ENCODE results near the gene KIF26B. TPM values are rescaled to one million over a fixed set of nuclear protein-coding genes. Genes with fewer than 3 reads are reported as not detected.

KIF26B gene
- total RNA-seq, 6 experiments from 2014 or later: 0.31 to 0.55 (median 0.35) TPM

- TF ChIP-seq POLR2A (IDR thresholded peaks at IDR 0.05) (no peak), CTCF (IDR thresholded peaks at IDR 0.05) (no peak)
- Histone ChIP-seq H3K4me1 (peaks cover 0 to 34% (median 11%) of the 10 kb centered on the region in 4 donors), H3K27ac (no peak overlapping the region), H3K4me3 (peak overlapping the region; percentile 48 to 58 (median 55)), H3K27me3 (no peaks in the 10 kb centered on the region), H3K36me3 (no peaks in the 10 kb centered on the region), H3K9me3 (no peaks in the 10 kb centered on the region)
- no peak for DNase-seq
- ATAC-seq: no peak
- intact Hi-C loops (cut with DNase I): loop anchor here (10.0 kb wide), 2 partner anchors 839 to 849 kb away; no protein-coding TSS in a partner anchor
- WGBS (ENCODE audit: insufficient coverage, low coverage, low lambda C conversion rate, missing lambda C conversion rate): 1% methylated on average over 32 of the region's 57 CpGs
These were observed 671 bp downstream of the KIF26B start for GRCh38 chr1:245155272-245156040.

- H3K27ac ChIP-seq: no peak overlapping the region
- intact Hi-C loops (cut with DNase I): loop anchor here (10.0 kb wide), 2 partner anchors 839 to 849 kb away; no protein-coding TSS in a partner anchor
- H3K27me3 ChIP-seq: no peaks in the 10 kb centered on the region
These were observed 1.4 kb downstream of the KIF26B start for GRCh38 chr1:245156041-245156735.

GRCh38 chr1:245156736-245157505, 2.1 kb downstream of the KIF26B start:
- Histone ChIP-seq H3K4me1 (peaks cover 0 to 34% (median 11%) of the 10 kb centered on the region in 4 donors), H3K27me3 (no peaks in the 10 kb centered on the region), H3K9me3 (no peaks in the 10 kb centered on the region), H3K4me3 (peak overlapping the region; percentile 48 to 58 (median 55)), H3K27ac (no peak overlapping the region), H3K36me3 (no peaks in the 10 kb centered on the region)
- DNase-seq: no peak
- ATAC-seq: no peak
- 4% methylated on average over 17 of the region's 44 CpGs for WGBS (ENCODE audit: insufficient coverage, low coverage, low lambda C conversion rate, missing lambda C conversion rate)
- intact Hi-C loops (cut with DNase I): loop anchor here (10.0 kb wide), 2 partner anchors 838 to 848 kb away; no protein-coding TSS in a partner anchor
- no peak for TF ChIP-seq CTCF (IDR thresholded peaks at IDR 0.05)

More at GRCh38 chr1:245156041-245156735, 1.4 kb downstream of the KIF26B start:
- Histone ChIP-seq H3K4me3 (peak overlapping the region; percentile 48 to 58 (median 55)), H3K36me3 (no peaks in the 10 kb centered on the region), H3K9me3 (no peaks in the 10 kb centered on the region), H3K4me1 (peaks cover 0 to 34% (median 11%) of the 10 kb centered on the region in 4 donors)
- WGBS (ENCODE audit: insufficient coverage, low coverage, low lambda C conversion rate, missing lambda C conversion rate): 0% methylated on average over 7 of the region's 74 CpGs
- TF ChIP-seq CTCF (IDR thresholded peaks at IDR 0.05) (peak; percentile 75 to 84 (median 79)), POLR2A (IDR thresholded peaks at IDR 0.05) (no peak)
- ATAC-seq (peak; percentile 93 to 97 (median 94)), DNase-seq (peak; percentile 86 to 91 (median 90))

GRCh38 chr1:245158913-245159312, 4.1 kb downstream of the KIF26B start:
- H3K27me3 ChIP-seq: no peaks in the 10 kb centered on the region
- H3K9me3 ChIP-seq: no peaks in the 10 kb centered on the region
- TF ChIP-seq CTCF (IDR thresholded peaks at IDR 0.05): no peak
- TF ChIP-seq POLR2A (IDR thresholded peaks at IDR 0.05): no peak
- H3K4me1 ChIP-seq: peaks cover 0 to 26% (median 8%) of the 10 kb centered on the region in 4 donors
- intact Hi-C loops (cut with DNase I): loop anchor here (10.0 kb wide), 2 partner anchors 836 to 846 kb away; no protein-coding TSS in a partner anchor
- no peak overlapping the region for H3K27ac ChIP-seq
- no peaks in the 10 kb centered on the region for H3K36me3 ChIP-seq
- DNase-seq (no peak), ATAC-seq (no peak)
- H3K4me3 ChIP-seq: no peak overlapping the region
- WGBS (ENCODE audit: insufficient coverage, low coverage, low lambda C conversion rate, missing lambda C conversion rate): 100% methylated on average over 3 of the region's 3 CpGs
